Smooth muscle cell (in vitro differentiated cells): ENCODE results near the gene YIPF3. TPM values are rescaled to one million over a fixed set of nuclear protein-coding genes. Genes with fewer than 3 reads are reported as not detected.

ENCODE experiments used
- DNase-seq: peaks from one replicate; lab custom pipeline; 2025; ENCODE audit not compliant: unreplicated experiment; lab: John Stamatoyannopoulos, UW
- H2AFZ ChIP-seq: fragments of 200-600 bp; sonication (generic); 2 replicates; pipeline ENCODE4 v1.6.0; 2016; ENCODE audit warnings: antibody characterized with exemption, low read depth, mild to moderate bottlenecking
- H3F3A ChIP-seq: fragments of 200-600 bp; sonication (generic); 2 replicates; pipeline ENCODE4 v1.6.0; 2017; ENCODE audit warnings: antibody characterized with exemption, low read depth
- H3K27ac ChIP-seq: fragments of 200-600 bp; sonication (generic); 2 replicates; pipeline ENCODE4 v1.5.1; 2016; ENCODE audit warnings: low read depth, mild to moderate bottlenecking
- H3K27me3 ChIP-seq: fragments of 200-600 bp; sonication (generic); 2 replicates; pipeline ENCODE4 v1.6.1; 2016; ENCODE audit warnings: low read depth, mild to moderate bottlenecking
- H3K36me3 ChIP-seq: fragments of 200-600 bp; sonication (generic); 2 replicates; pipeline ENCODE4 v1.5.1; 2016; ENCODE audit warnings: low read depth
- H3K4me1 ChIP-seq: fragments of 200-600 bp; sonication (generic); 2 replicates; pipeline ENCODE4 v1.5.1; 2016; ENCODE audit warnings: low read depth
- H3K4me2 ChIP-seq: fragments of 200-600 bp; sonication (generic); 2 replicates; pipeline ENCODE4 v1.6.0; 2016; ENCODE audit warnings: mild to moderate bottlenecking
- H3K4me3 ChIP-seq: fragments of 200-600 bp; sonication (generic); 2 replicates; pipeline ENCODE4 v1.5.1; 2016; ENCODE audit warnings: mild to moderate bottlenecking
- H3K79me2 ChIP-seq: fragments of 200-600 bp; sonication (generic); 2 replicates; pipeline ENCODE4 v1.6.0; 2016; ENCODE audit warnings: low read depth, mild to moderate bottlenecking
- H3K9ac ChIP-seq: fragments of 200-600 bp; sonication (generic); 2 replicates; pipeline ENCODE4 v1.6.0; 2016; ENCODE audit warnings: low read depth
- H3K9me3 ChIP-seq: fragments of 200-600 bp; sonication (generic); replicated peaks from 2 replicates; pipeline ENCODE4 v1.5.1; 2016; ENCODE audit warnings: low read depth
- H4K20me1 ChIP-seq: fragments of 200-600 bp; sonication (generic); 2 replicates; pipeline ENCODE4 v1.6.0; 2016; ENCODE audit warnings: low read depth
- CTCF ChIP-seq: fragments of 200-600 bp; sonication (generic); IDR thresholded peaks from 2 replicates; pipeline ENCODE4 v1.5.1; 2017; ENCODE audit warnings: borderline replicate concordance, mild to moderate bottlenecking, antibody characterized with exemption; ENCODE audit not compliant: insufficient read depth, poor library complexity, severe bottlenecking
- WGBS: methylation state at CpG from one replicate; pipeline ENCODE4 v1.1.7; 2016; ENCODE audit warnings: low lambda C conversion rate; 5-methylcytosine and 5-hydroxymethylcytosine counted together
- polyA plus RNA-seq: library from polyadenylated mRNA; unstranded; fragments of >200 nt; fragmentation: Nextera tagmentation; extraction: Ambion mirVana; gene quantifications from 2 replicates; pipeline ENCODE4 v1.2.1, GENCODE V29; 2016
- total RNA-seq: library from RNA; depleted of rRNA; stranded (reverse); fragments of >200 nt; gene quantifications from 2 replicates; pipeline ENCODE4 v1.2.3, GENCODE V29; 2014

Gene YIPF3
- total and polyA plus RNA-seq, 2 experiments from 2014 or later, result 182 to 199 TPM

- no peaks in the 10 kb centered on the region for H3K9me3 ChIP-seq
- H3K27ac ChIP-seq, result no peak overlapping the region
- H3K4me3 ChIP-seq, result no peak overlapping the region
- no peak for DNase-seq
- H3K79me2 ChIP-seq, result peaks cover 23% of the 10 kb centered on the region
- no peaks in the 10 kb centered on the region for H3K27me3 ChIP-seq
- no peak for TF ChIP-seq CTCF
- H3K4me1 ChIP-seq, result peaks cover 8% of the 10 kb centered on the region
- no peak overlapping the region for H3K4me2 ChIP-seq
- 92% methylated on average over 2 of the region's 2 CpGs for WGBS
- no peak overlapping the region for H2AFZ ChIP-seq
- no peaks in the 10 kb centered on the region for H4K20me1 ChIP-seq
- H3K36me3 ChIP-seq, result peaks cover 19% of the 10 kb centered on the region
- H3K9ac ChIP-seq, result no peak overlapping the region
- H3F3A ChIP-seq, result peaks cover 5% of the 10 kb centered on the region
These were observed 5.1 kb upstream of the YIPF3 start for GRCh38 chr6:43521836-43522235.

- Histone ChIP-seq H4K20me1 (peaks cover 8% of the 10 kb centered on the region), H3K36me3 (peaks cover 19% of the 10 kb centered on the region)
These were observed 3.4 kb upstream of the YIPF3 start for GRCh38 chr6:43520097-43520496.

GRCh38 chr6:43517505-43518357 lies 1.0 kb upstream of the YIPF3 start:
- Histone ChIP-seq H3K9me3 (no peaks in the 10 kb centered on the region), H4K20me1 (peaks cover 26% of the 10 kb centered on the region), H3K27me3 (no peaks in the 10 kb centered on the region), H3K4me3 (peak overlapping the region; percentile 79), H3K27ac (peak overlapping the region; percentile 87), H3K79me2 (peaks cover 43% of the 10 kb centered on the region), H3K4me2 (peak overlapping the region; percentile 97), H3K9ac (peak overlapping the region; percentile 96), H3F3A (peaks cover 22% of the 10 kb centered on the region), H3K36me3 (peaks cover 18% of the 10 kb centered on the region), H2AFZ (peak overlapping the region; percentile 51), H3K4me1 (peaks cover 19% of the 10 kb centered on the region)
- no peak for DNase-seq
- TF ChIP-seq CTCF, result no peak
- 9% methylated on average over 10 of the region's 10 CpGs for WGBS

More at GRCh38 chr6:43520097-43520496, 3.4 kb upstream of the YIPF3 start:
- no peak for TF ChIP-seq CTCF
- no peak overlapping the region for H2AFZ ChIP-seq
- DNase-seq, result no peak
- H3K27ac ChIP-seq, result no peak overlapping the region
- peaks cover 36% of the 10 kb centered on the region for H3K79me2 ChIP-seq
- no peak overlapping the region for H3K4me2 ChIP-seq
- H3K9ac ChIP-seq, result no peak overlapping the region
- no peak overlapping the region for H3K4me3 ChIP-seq
- H3K27me3 ChIP-seq, result no peaks in the 10 kb centered on the region
- no peaks in the 10 kb centered on the region for H3K9me3 ChIP-seq
- peaks cover 18% of the 10 kb centered on the region for H3K4me1 ChIP-seq
- 98% methylated on average over 8 of the region's 8 CpGs for WGBS
- peaks cover 13% of the 10 kb centered on the region for H3F3A ChIP-seq
